ENCODE measurements around the gene FTSJ1.

GRCh38 chrX:48514868-48515460 is 39.0 kb downstream of the FTSJ1 start:
- no peak for TF ChIP-seq POLR2A (IDR thresholded peaks at IDR 0.05)
- TF ChIP-seq, protein P1, sequence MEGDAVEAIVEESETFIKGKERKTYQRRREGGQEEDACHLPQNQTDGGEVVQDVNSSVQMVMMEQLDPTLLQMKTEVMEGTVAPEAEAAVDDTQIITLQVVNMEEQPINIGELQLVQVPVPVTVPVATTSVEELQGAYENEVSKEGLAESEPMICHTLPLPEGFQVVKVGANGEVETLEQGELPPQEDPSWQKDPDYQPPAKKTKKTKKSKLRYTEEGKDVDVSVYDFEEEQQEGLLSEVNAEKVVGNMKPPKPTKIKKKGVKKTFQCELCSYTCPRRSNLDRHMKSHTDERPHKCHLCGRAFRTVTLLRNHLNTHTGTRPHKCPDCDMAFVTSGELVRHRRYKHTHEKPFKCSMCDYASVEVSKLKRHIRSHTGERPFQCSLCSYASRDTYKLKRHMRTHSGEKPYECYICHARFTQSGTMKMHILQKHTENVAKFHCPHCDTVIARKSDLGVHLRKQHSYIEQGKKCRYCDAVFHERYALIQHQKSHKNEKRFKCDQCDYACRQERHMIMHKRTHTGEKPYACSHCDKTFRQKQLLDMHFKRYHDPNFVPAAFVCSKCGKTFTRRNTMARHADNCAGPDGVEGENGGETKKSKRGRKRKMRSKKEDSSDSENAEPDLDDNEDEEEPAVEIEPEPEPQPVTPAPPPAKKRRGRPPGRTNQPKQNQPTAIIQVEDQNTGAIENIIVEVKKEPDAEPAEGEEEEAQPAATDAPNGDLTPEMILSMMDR (IDR thresholded peaks at IDR 0.05): no peak
